Activated CD4-positive, CD25-positive, alpha-beta regulatory T cell treated with anti-CD3 and anti-CD28 coated beads, Interleukin-2, amount 50 U/mL, for 24 hours (primary cell): Measurements from ENCODE around the gene ADARB2.

Source experiments
- ATAC-seq, 2 donors: fragments of 150-1000 bp; cut with Tn5 transposase; one replicate each; pipeline ENCODE4 v1.10.0; 2021; ENCODE audit warnings: mild to moderate bottlenecking in 1 of 2, moderate library complexity in 1 of 2

Gene ADARB2

GRCh38 chr10:1212571-1213141, 524.7 kb downstream of the ADARB2 start:
- ATAC-seq, result no peak

- no peak for ATAC-seq
Measured at GRCh38 chr10:1211844-1212570, 525.3 kb downstream of the ADARB2 start.

- ATAC-seq, result no peak
Measured at GRCh38 chr10:1210667-1211066, 526.7 kb downstream of the ADARB2 start.

GRCh38 chr10:1209355-1209979, 527.9 kb downstream of the ADARB2 start:
- ATAC-seq, result no peak

GRCh38 chr10:1208366-1209311, 528.7 kb downstream of the ADARB2 start:
- no peak for ATAC-seq

- no peak for ATAC-seq
Measured at GRCh38 chr10:1206601-1207000, 530.7 kb downstream of the ADARB2 start.

- no peak for ATAC-seq
Measured at GRCh38 chr10:1206101-1206500, 531.2 kb downstream of the ADARB2 start.

- no peak for ATAC-seq
Measured at GRCh38 chr10:1205450-1206030, 531.8 kb downstream of the ADARB2 start.

GRCh38 chr10:1204434-1205326, 532.6 kb downstream of the ADARB2 start:
- no peak for ATAC-seq

- no peak for ATAC-seq
Measured at GRCh38 chr10:1203704-1204103, 533.6 kb downstream of the ADARB2 start.

- ATAC-seq, result no peak
Measured at GRCh38 chr10:1203216-1203615, 534.1 kb downstream of the ADARB2 start.

GRCh38 chr10:1202343-1202742, 535.0 kb downstream of the ADARB2 start:
- no peak for ATAC-seq

- no peak for ATAC-seq
Measured at GRCh38 chr10:1200866-1201807, 536.2 kb downstream of the ADARB2 start.

- no peak for ATAC-seq
Measured at GRCh38 chr10:1199897-1200721, 537.2 kb downstream of the ADARB2 start.

GRCh38 chr10:1199345-1199673, 538.0 kb downstream of the ADARB2 start:
- ATAC-seq, result no peak

- ATAC-seq, result no peak
Measured at GRCh38 chr10:1198453-1199344, 538.6 kb downstream of the ADARB2 start.

GRCh38 chr10:1197384-1197783, 539.9 kb downstream of the ADARB2 start:
- ATAC-seq, result no peak

- ATAC-seq, result no peak
Measured at GRCh38 chr10:1196656-1197055, 540.7 kb downstream of the ADARB2 start.

- no peak for ATAC-seq
Measured at GRCh38 chr10:1195828-1196227, 541.5 kb downstream of the ADARB2 start.
